ENCODE results near the gene SREBF2. TPM values are rescaled to one million over a fixed set of nuclear protein-coding genes. Genes with fewer than 3 reads are reported as not detected.

SREBF2 gene
- total and polyA plus RNA-seq, 3 experiments from 2014 or later: 24.5 to 87.1 (median 85.1) TPM

- Mint-ChIP-seq H3K9me3 (peaks cover 0 to 2% (median 0%) of the 10 kb centered on the region in 5 donors), H3K4me1 (peaks cover 32 to 51% (median 34%) of the 10 kb centered on the region in 3 donors)
Measured at GRCh38 chr22:41939981-41940831, 107.3 kb downstream of the SREBF2 start.

GRCh38 chr22:41940832-41941765 lies 108.2 kb downstream of the SREBF2 start:
- ChIA-PET POLR2A (interaction anchor here (0.6 to 6.5 kb wide), 23 partner anchors 12 to 319 kb away, joined by 3 to 100 read pairs (median 10); partner anchors contain the start of genes CCDC134, DESI1, MEI1 and SNU13), CTCF (interaction anchor here (0.6 to 6.8 kb wide), 42 partner anchors 8 to 503 kb away, joined by 3 to 106 read pairs (median 5); partner anchors contain the start of genes CCDC134, MEI1, SNU13 and SREBF2)
- Histone ChIP-seq H3K36me3 (ENCODE audit: insufficient read depth, low read length) (no peaks in the 10 kb centered on the region), H3K9me3 (ENCODE audit: low read length) (no peaks in the 10 kb centered on the region), H3K4me1 (ENCODE audit: insufficient read depth, low read length) (peaks cover 37% of the 10 kb centered on the region), H3K27ac (ENCODE audit: low read depth, low read length) (peak overlapping the region; percentile 95), H3K27me3 (ENCODE audit: insufficient read depth, low read length, poor library complexity, severe bottlenecking) (no peaks in the 10 kb centered on the region), H3K4me3 (ENCODE audit: low read length) (peak overlapping the region; percentile 39)
- Mint-ChIP-seq H3K27ac (peak overlapping the region; percentile 94 to 100 (median 100)), H3K9me3 (peaks cover 0 to 2% (median 0%) of the 10 kb centered on the region in 5 donors), H3K27me3 (peaks cover 0 to 4% of the 10 kb centered on the region in 2 donors), H3K4me1 (peaks cover 36 to 56% (median 40%) of the 10 kb centered on the region in 3 donors), H3K4me3 (peak overlapping the region; percentile 65 to 98 (median 92)), H3K36me3 (peaks cover 0 to 5% (median 0%) of the 10 kb centered on the region in 3 donors)
- peak; percentile 71 to 91 (median 85) for DNase-seq

More at GRCh38 chr22:41939981-41940831, 107.3 kb downstream of the SREBF2 start:
- ChIA-PET POLR2A (interaction anchor here (0.6 to 6.5 kb wide), 23 partner anchors 11 to 319 kb away, joined by 3 to 100 read pairs (median 10); partner anchors contain the start of genes CCDC134, DESI1, MEI1 and SNU13), CTCF (interaction anchor here (0.8 to 6.8 kb wide), 34 partner anchors 8 to 504 kb away, joined by 3 to 106 read pairs (median 7); partner anchors contain the start of genes CCDC134, MEI1, SNU13 and SREBF2)
- no peaks in the 10 kb centered on the region for H3K36me3 ChIP-seq (ENCODE audit: insufficient read depth, low read length)
- peaks cover 32% of the 10 kb centered on the region for H3K4me1 ChIP-seq (ENCODE audit: insufficient read depth, low read length)
- no peaks in the 10 kb centered on the region for H3K27me3 ChIP-seq (ENCODE audit: insufficient read depth, low read length, poor library complexity, severe bottlenecking)
- Mint-ChIP-seq H3K27ac (peak overlapping the region; percentile 94 to 100 (median 100)), H3K27me3 (peaks cover 0 to 4% of the 10 kb centered on the region in 2 donors), H3K36me3 (peaks cover 0 to 5% (median 0%) of the 10 kb centered on the region in 3 donors), H3K4me3 (peak overlapping the region; percentile 77 to 98 (median 92))
- H3K9me3 ChIP-seq (ENCODE audit: low read length): no peaks in the 10 kb centered on the region
- H3K4me3 ChIP-seq (ENCODE audit: low read length): peak overlapping the region; percentile 56
- peak overlapping the region; percentile 95 for H3K27ac ChIP-seq (ENCODE audit: low read depth, low read length)
- peak; percentile 91 to 99 (median 94) for DNase-seq

GRCh38 chr22:41943661-41944209 lies 110.8 kb downstream of the SREBF2 start:
- Mint-ChIP-seq H3K36me3 (peaks cover 0 to 6% (median 0%) of the 10 kb centered on the region in 3 donors), H3K4me3 (peak overlapping the region in 3 of 7 donors; percentile 6 to 30 (median 25)), H3K9me3 (peaks cover 0 to 2% (median 0%) of the 10 kb centered on the region in 5 donors), H3K27ac (peak overlapping the region in 3 of 8 donors; percentile 33 to 80 (median 35)), H3K27me3 (peaks cover 0 to 4% of the 10 kb centered on the region in 2 donors), H3K4me1 (peaks cover 38 to 48% (median 39%) of the 10 kb centered on the region in 3 donors)
- POLR2A ChIA-PET: interaction anchor here (0.7 to 1.6 kb wide), 2 partner anchors 18 to 143 kb away, joined by 4 to 6 read pairs; partner anchors contain the start of gene CCDC134
- no peak for DNase-seq
- no peaks in the 10 kb centered on the region for H3K36me3 ChIP-seq (ENCODE audit: insufficient read depth, low read length)
- H3K27me3 ChIP-seq (ENCODE audit: insufficient read depth, low read length, poor library complexity, severe bottlenecking): no peaks in the 10 kb centered on the region
- no peak overlapping the region for H3K27ac ChIP-seq (ENCODE audit: low read depth, low read length)
- H3K4me3 ChIP-seq (ENCODE audit: low read length): no peak overlapping the region
- CTCF ChIA-PET: interaction anchor here (0.7 to 6.8 kb wide), 6 partner anchors 18 to 245 kb away, joined by 3 to 91 read pairs (median 4); partner anchors contain the start of gene MEI1
- H3K9me3 ChIP-seq (ENCODE audit: low read length): no peaks in the 10 kb centered on the region
- H3K4me1 ChIP-seq (ENCODE audit: insufficient read depth, low read length): peaks cover 46% of the 10 kb centered on the region

- H3K27ac ChIP-seq (ENCODE audit: low read depth, low read length): peak within 1 kb of the TSS; percentile 76
- Mint-ChIP-seq H3K36me3 (peaks cover 0 to 2% (median 0%) of the 10 kb centered on the region in 3 donors), H3K27ac (peak within 1 kb of the TSS; percentile 32 to 92 (median 74))
Measured at GRCh38 chr22:41946629-41947423, 113.9 kb downstream of the SREBF2 start, which contains the start of gene CENPM. CENPM (minus strand) TSS chr22:41947152; CDS start chr22:41947076, 76 bp downstream.

GRCh38 chr22:41947424-41948080 lies 114.6 kb downstream of the SREBF2 start:
- H3K4me1 ChIP-seq (ENCODE audit: insufficient read depth, low read length): peaks cover 18% of the 10 kb centered on the region
- ChIA-PET CTCF (interaction anchor here (0.7 to 2.1 kb wide), 8 partner anchors 9 to 281 kb away, joined by 3 to 11 read pairs (median 4); no protein-coding TSS in a partner anchor), POLR2A (interaction anchor here (0.5 to 1.6 kb wide), 7 partner anchors 21 to 281 kb away, joined by 3 to 9 read pairs (median 5); partner anchors contain the start of genes CCDC134, SMDT1, TNFRSF13C and WBP2NL)
- H3K9me3 ChIP-seq (ENCODE audit: low read length): no peaks in the 10 kb centered on the region
- Mint-ChIP-seq H3K27me3 (no peaks in the 10 kb centered on the region), H3K9me3 (no peaks in the 10 kb centered on the region), H3K4me3 (peak overlapping the region in 6 of 7 donors; percentile 89 to 97 (median 94)), H3K27ac (peak overlapping the region in 3 of 8 donors; percentile 56 to 80 (median 68)), H3K36me3 (peaks cover 0 to 2% (median 0%) of the 10 kb centered on the region in 3 donors), H3K4me1 (peaks cover 8 to 16% (median 10%) of the 10 kb centered on the region in 3 donors)
- no peaks in the 10 kb centered on the region for H3K36me3 ChIP-seq (ENCODE audit: insufficient read depth, low read length)
- no peaks in the 10 kb centered on the region for H3K27me3 ChIP-seq (ENCODE audit: insufficient read depth, low read length, poor library complexity, severe bottlenecking)
- DNase-seq: no peak
- peak overlapping the region; percentile 89 for H3K4me3 ChIP-seq (ENCODE audit: low read length)
- peak overlapping the region; percentile 8 for H3K27ac ChIP-seq (ENCODE audit: low read depth, low read length)

More at GRCh38 chr22:41946629-41947423, 113.9 kb downstream of the SREBF2 start, which contains the start of gene CENPM:
- ChIA-PET POLR2A (interaction anchor here (0.5 to 1.6 kb wide), 7 partner anchors 20 to 280 kb away, joined by 3 to 9 read pairs (median 5); partner anchors contain the start of genes CCDC134, SMDT1, SREBF2 and TNFRSF13C), CTCF (interaction anchor here (0.7 to 2.1 kb wide), 10 partner anchors 10 to 280 kb away, joined by 3 to 11 read pairs (median 4); partner anchors contain the start of gene SREBF2)
- Mint-ChIP-seq H3K27me3 (no peaks in the 10 kb centered on the region), H3K4me1 (peaks cover 8 to 17% (median 10%) of the 10 kb centered on the region in 3 donors), H3K4me3 (peak within 1 kb of the TSS; percentile 89 to 97 (median 94)), H3K9me3 (no peaks in the 10 kb centered on the region)
- H3K9me3 ChIP-seq (ENCODE audit: low read length): no peaks in the 10 kb centered on the region
- peaks cover 18% of the 10 kb centered on the region for H3K4me1 ChIP-seq (ENCODE audit: insufficient read depth, low read length)
- no peaks in the 10 kb centered on the region for H3K36me3 ChIP-seq (ENCODE audit: insufficient read depth, low read length)
- H3K27me3 ChIP-seq (ENCODE audit: insufficient read depth, low read length, poor library complexity, severe bottlenecking): no peaks in the 10 kb centered on the region
- peak within 1 kb of the TSS; percentile 89 for H3K4me3 ChIP-seq (ENCODE audit: low read length)
- peak; percentile 79 to 87 (median 81) for DNase-seq

- Histone ChIP-seq H3K4me1 (ENCODE audit: insufficient read depth, low read length) (peaks cover 18% of the 10 kb centered on the region), H3K27me3 (ENCODE audit: insufficient read depth, low read length, poor library complexity, severe bottlenecking) (no peaks in the 10 kb centered on the region), H3K36me3 (ENCODE audit: insufficient read depth, low read length) (no peaks in the 10 kb centered on the region), H3K27ac (ENCODE audit: low read depth, low read length) (no peak overlapping the region), H3K4me3 (ENCODE audit: low read length) (no peak overlapping the region), H3K9me3 (ENCODE audit: low read length) (no peaks in the 10 kb centered on the region)
- CTCF ChIA-PET: interaction anchor here (0.7 to 2.9 kb wide), 4 partner anchors 8 to 202 kb away, joined by 3 to 10 read pairs (median 4); no protein-coding TSS in a partner anchor
- Mint-ChIP-seq H3K36me3 (peaks cover 0 to 2% (median 0%) of the 10 kb centered on the region in 3 donors), H3K4me3 (peak overlapping the region in 1 of 7 donors; percentile 25), H3K9me3 (no peaks in the 10 kb centered on the region), H3K27ac (no peak overlapping the region), H3K4me1 (peaks cover 8 to 16% (median 10%) of the 10 kb centered on the region in 3 donors), H3K27me3 (no peaks in the 10 kb centered on the region)
- POLR2A ChIA-PET: interaction anchor here (0.7 kb wide), 1 partner anchor 116 kb away, joined by 9 read pairs; no protein-coding TSS in a partner anchor
- no peak for DNase-seq
Measured at GRCh38 chr22:41948142-41948541, 115.2 kb downstream of the SREBF2 start.
